CD4-positive, alpha-beta memory T cell (primary cell): ENCODE results near the gene STARD5. TPM values are rescaled to one million over a fixed set of nuclear protein-coding genes. Genes with fewer than 3 reads are reported as not detected.
A peak's percentile ranks its signal among the peaks of the same experiment; 100 is the strongest.

ENCODE experiments used
- CTCF ChIA-PET: fragments of 350-600 bp; sonication (Branson Sonifier 250); formaldehyde crosslinking; loops from one replicate; lab custom pipeline; 2021; ENCODE audit warnings: inconsistent platforms; ENCODE audit not compliant: partially characterized antibody; lab: Charles Lee
- POLR2A ChIA-PET: fragments of 350-600 bp; sonication (Branson Sonifier 250); formaldehyde crosslinking; loops from one replicate; lab custom pipeline; 2021; ENCODE audit not compliant: partially characterized antibody; lab: Charles Lee
- DNase-seq, 5 donors: peaks; one replicate each; pipeline versions ENCODE4 v3.0.0 to v3.0.0-alpha.2; 2020 to 2022; ENCODE audit warnings: mixed read lengths in 1 of 5
- H3K27ac ChIP-seq: one replicate; pipeline ENCODE4 v1.7.0; 2013; ENCODE audit warnings: low read depth, low read length
- H3K27me3 ChIP-seq: 2 replicates; pipeline ENCODE4 v1.7.0; 2013; ENCODE audit warnings: mild to moderate bottlenecking, low read length, moderate library complexity; ENCODE audit not compliant: insufficient read depth
- H3K36me3 ChIP-seq: 2 replicates; pipeline ENCODE4 v1.7.0; 2013; ENCODE audit warnings: mild to moderate bottlenecking, low read length, moderate library complexity; ENCODE audit not compliant: insufficient read depth
- H3K4me1 ChIP-seq: 2 replicates; pipeline ENCODE4 v1.7.0; 2013; ENCODE audit warnings: mild to moderate bottlenecking, low read length, moderate library complexity; ENCODE audit not compliant: insufficient read depth
- H3K4me3 ChIP-seq, 2 donors: one replicate each; pipeline ENCODE4 v1.7.0; 2013; ENCODE audit warnings: low read length in 2 of 2, mild to moderate bottlenecking in 1 of 2
- H3K9me3 ChIP-seq, 2 donors: one replicate each; pipeline ENCODE4 v1.7.0; 2013; ENCODE audit warnings: low read length in 2 of 2, control low read depth in 1 of 2; ENCODE audit not compliant: control insufficient read depth in 1 of 2
- H3K27ac Mint-ChIP-seq, 7 donors: one replicate each; pipeline ENCODE4 v1.8.0; 2020 to 2021; ENCODE audit warnings: mixed read lengths in 7 of 7, mild to moderate bottlenecking in 6 of 7, inconsistent platforms in 3 of 7, moderate library complexity in 3 of 7
- H3K27me3 Mint-ChIP-seq, 2 donors: one replicate each; pipeline ENCODE4 v1.8.0; 2020 to 2021; ENCODE audit warnings: mixed read lengths in 2 of 2
- H3K36me3 Mint-ChIP-seq, 2 donors: one replicate each; pipeline ENCODE4 v1.8.0; 2020 to 2021; ENCODE audit warnings: mixed read lengths in 2 of 2, inconsistent platforms in 1 of 2, mild to moderate bottlenecking in 1 of 2
- H3K4me1 Mint-ChIP-seq, 4 donors: one replicate each; pipeline ENCODE4 v1.8.0; 2020 to 2021; ENCODE audit warnings: mixed read lengths in 4 of 4, mild to moderate bottlenecking in 1 of 4
- H3K4me3 Mint-ChIP-seq, 8 donors: one replicate each; pipeline ENCODE4 v1.8.0; 2020 to 2021; ENCODE audit warnings: mixed read lengths in 8 of 8, mild to moderate bottlenecking in 7 of 8, moderate library complexity in 6 of 8, inconsistent platforms in 3 of 8
- H3K9me3 Mint-ChIP-seq, 8 donors: one replicate each; pipeline ENCODE4 v1.8.0; 2020 to 2021; ENCODE audit warnings: mixed read lengths in 8 of 8, mild to moderate bottlenecking in 5 of 8, inconsistent platforms in 3 of 8, moderate library complexity in 1 of 8
- intact Hi-C: fragments of 100-400 bp; cut with micrococcal nuclease; formaldehyde crosslinking; loops from one replicate; pipeline ENCODE4 v1.15.1; 2023
- polyA plus RNA-seq, 2 donors: library from polyadenylated mRNA; unstranded; fragments of 300-500 nt; fragmentation: Illumina TruSeq; gene quantifications; one replicate each; pipeline ENCODE4 v1.2.3, GENCODE V29; 2021
- total RNA-seq, 2 experiments: library from RNA; stranded (reverse); gene quantifications; one replicate each; pipeline ENCODE4 v1.2.3, GENCODE V29; 2021

STARD5 gene
- total and polyA plus RNA-seq, 4 experiments from 2014 or later, result 1.9 to 8.0 (median 4.4) TPM

DNA sequence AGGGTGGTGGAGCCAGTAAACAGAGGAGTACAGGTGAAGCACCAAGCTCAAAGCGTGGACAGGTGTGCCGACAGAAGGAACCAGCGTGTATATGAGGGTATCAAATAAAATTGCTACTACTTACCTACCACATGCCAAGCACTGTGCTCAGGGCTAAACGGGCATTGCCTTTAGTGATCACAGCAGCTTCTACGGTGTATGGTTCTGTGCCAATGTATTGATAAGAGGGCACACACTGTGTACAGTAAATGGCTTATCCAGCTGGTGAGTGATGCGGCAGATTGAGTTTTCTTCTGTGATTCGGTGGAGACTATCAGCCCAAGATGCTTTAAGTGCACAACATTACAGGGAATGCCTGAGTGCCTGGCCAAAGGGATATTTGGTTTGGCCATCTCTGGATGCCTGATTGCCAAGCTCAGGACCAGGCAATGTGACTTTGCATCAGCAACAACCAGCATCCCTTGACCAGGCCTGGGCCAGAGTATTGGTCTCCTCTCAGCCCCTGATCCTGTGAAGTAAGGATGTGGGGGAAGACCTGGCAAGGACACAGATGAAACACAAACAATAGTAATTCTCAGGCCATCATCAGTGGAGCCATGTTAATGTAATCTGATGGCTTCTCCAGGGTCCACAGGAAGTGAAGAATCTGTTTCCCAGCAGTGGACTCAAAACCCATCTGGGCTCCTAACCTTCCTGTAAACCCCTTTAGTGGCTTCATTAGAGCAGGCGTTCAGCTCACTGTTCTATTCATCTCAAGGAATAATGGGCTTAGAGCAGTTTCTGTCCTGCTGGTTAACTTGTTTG is 14.1 kb downstream of the STARD5 start:
- Mint-ChIP-seq H3K27me3 (no peaks in the 10 kb centered on the region), H3K36me3 (peaks cover 80 to 85% of the 10 kb centered on the region in 2 donors), H3K4me1 (peaks cover 39 to 90% (median 67%) of the 10 kb centered on the region in 4 donors), H3K4me3 (peak overlapping the region in 1 of 8 donors; percentile 1), H3K27ac (peak overlapping the region; percentile 20 to 97 (median 79)), H3K9me3 (peaks cover 0 to 1% (median 0%) of the 10 kb centered on the region in 8 donors)
- Histone ChIP-seq H3K27ac (no peak overlapping the region), H3K9me3 (no peaks in the 10 kb centered on the region), H3K36me3 (peaks cover 56% of the 10 kb centered on the region), H3K4me3 (no peak overlapping the region), H3K27me3 (no peaks in the 10 kb centered on the region), H3K4me1 (peaks cover 68% of the 10 kb centered on the region)
- ChIA-PET CTCF (interaction anchor here (0.8 to 5.4 kb wide), 9 partner anchors 13 to 41 kb away, joined by 3 to 35 read pairs (median 4); partner anchors contain the start of gene STARD5), POLR2A (interaction anchor here (0.6 to 20.5 kb wide), 12 partner anchors 8 to 319 kb away, joined by 3 to 702 read pairs (median 6); partner anchors contain the start of genes STARD5 and TLNRD1)
- intact Hi-C loops, result loop anchor here (2.0 kb wide), 1 partner anchor 15 kb away; the partner anchor contains the start of gene STARD5
- DNase-seq, result no peak

DNA sequence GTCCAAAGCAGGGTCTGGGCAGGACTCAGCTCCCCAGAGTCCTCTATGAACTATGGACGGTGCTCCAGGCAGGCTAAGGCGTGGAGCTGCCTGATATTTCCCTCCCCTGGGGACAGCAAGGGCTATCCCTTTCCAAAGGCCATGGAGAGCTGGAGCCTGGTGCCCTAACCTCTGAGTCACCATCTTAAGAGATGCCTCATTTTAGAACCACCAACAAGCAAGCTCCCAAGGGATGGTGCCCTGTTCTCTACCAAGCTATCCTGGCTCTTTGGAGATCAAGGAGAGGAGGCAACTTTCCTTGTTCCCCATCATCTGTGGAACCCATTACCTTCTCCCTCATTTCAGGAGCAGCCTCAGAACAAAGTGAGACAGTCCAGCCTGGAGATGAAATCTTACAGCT is 15.7 kb downstream of the STARD5 start:
- H3K27me3 ChIP-seq, result no peaks in the 10 kb centered on the region
- H3K36me3 ChIP-seq, result peaks cover 70% of the 10 kb centered on the region
- peaks cover 82% of the 10 kb centered on the region for H3K4me1 ChIP-seq
- intact Hi-C loops, result no loop called here
- DNase-seq, result no peak
- ChIA-PET CTCF (interaction anchor here (0.9 to 5.4 kb wide), 15 partner anchors 10 to 94 kb away, joined by 3 to 35 read pairs (median 5); partner anchors contain the start of gene STARD5), POLR2A (interaction anchor here (0.7 to 20.5 kb wide), 10 partner anchors 10 to 318 kb away, joined by 3 to 702 read pairs (median 24); partner anchors contain the start of genes STARD5 and TLNRD1)
- peaks cover 0 to 1% (median 0%) of the 10 kb centered on the region in 8 donors for H3K9me3 Mint-ChIP-seq
- peaks cover 51 to 96% (median 75%) of the 10 kb centered on the region in 4 donors for H3K4me1 Mint-ChIP-seq
- H3K4me3 ChIP-seq, result no peak overlapping the region
- peak overlapping the region in 6 of 7 donors; percentile 6 to 97 (median 58) for H3K27ac Mint-ChIP-seq
- H3K4me3 Mint-ChIP-seq, result no peak overlapping the region
- no peaks in the 10 kb centered on the region for H3K27me3 Mint-ChIP-seq
- no peak overlapping the region for H3K27ac ChIP-seq
- H3K9me3 ChIP-seq, result no peaks in the 10 kb centered on the region
- peaks cover 92 to 97% of the 10 kb centered on the region in 2 donors for H3K36me3 Mint-ChIP-seq

DNA sequence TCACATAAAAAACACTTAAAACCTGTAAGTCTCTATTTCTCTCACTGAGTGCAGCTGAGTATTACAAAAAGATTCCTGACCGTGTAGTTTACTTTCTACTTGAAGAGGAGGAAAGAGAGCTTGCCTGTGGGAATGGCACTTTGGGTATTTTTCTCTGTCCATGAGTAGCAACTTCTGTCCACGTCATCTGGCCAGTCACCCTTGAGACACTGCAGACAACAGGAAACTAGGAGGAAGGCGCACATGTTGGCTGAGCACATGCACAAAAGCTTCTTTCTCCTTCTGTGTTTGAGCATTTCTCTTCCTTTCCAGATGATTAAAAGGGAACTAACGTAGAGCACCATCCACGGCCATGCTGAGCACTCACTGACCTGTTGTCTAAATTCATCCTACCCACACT is 19.7 kb downstream of the STARD5 start:
- ChIA-PET CTCF (interaction anchor here (0.9 to 10.5 kb wide), 6 partner anchors 9 to 38 kb away, joined by 4 to 107 read pairs (median 4); no protein-coding TSS in a partner anchor), POLR2A (interaction anchor here (1.6 to 20.5 kb wide), 8 partner anchors 6 to 303 kb away, joined by 5 to 702 read pairs (median 35); partner anchors contain the start of genes STARD5 and TLNRD1)
- Histone ChIP-seq H3K27me3 (no peaks in the 10 kb centered on the region), H3K36me3 (peaks cover 95% of the 10 kb centered on the region), H3K4me3 (peak overlapping the region in 1 of 2 donors; percentile 1), H3K4me1 (peaks cover 74% of the 10 kb centered on the region), H3K27ac (peak overlapping the region; percentile 49), H3K9me3 (no peaks in the 10 kb centered on the region)
- H3K9me3 Mint-ChIP-seq, result no peaks in the 10 kb centered on the region
- DNase-seq, result peak in 1 of 5 donors; percentile 43
- H3K36me3 Mint-ChIP-seq, result peaks cover 97 to 98% of the 10 kb centered on the region in 2 donors
- H3K27me3 Mint-ChIP-seq, result no peaks in the 10 kb centered on the region
- intact Hi-C loops, result loop anchor here (1.0 to 2.0 kb wide), 2 partner anchors 8 to 29 kb away; no protein-coding TSS in a partner anchor
- H3K4me1 Mint-ChIP-seq, result peaks cover 48 to 90% (median 65%) of the 10 kb centered on the region in 4 donors
- peak overlapping the region; percentile 83 to 100 (median 99) for H3K4me3 Mint-ChIP-seq
- peak overlapping the region; percentile 88 to 97 (median 95) for H3K27ac Mint-ChIP-seq

DNA sequence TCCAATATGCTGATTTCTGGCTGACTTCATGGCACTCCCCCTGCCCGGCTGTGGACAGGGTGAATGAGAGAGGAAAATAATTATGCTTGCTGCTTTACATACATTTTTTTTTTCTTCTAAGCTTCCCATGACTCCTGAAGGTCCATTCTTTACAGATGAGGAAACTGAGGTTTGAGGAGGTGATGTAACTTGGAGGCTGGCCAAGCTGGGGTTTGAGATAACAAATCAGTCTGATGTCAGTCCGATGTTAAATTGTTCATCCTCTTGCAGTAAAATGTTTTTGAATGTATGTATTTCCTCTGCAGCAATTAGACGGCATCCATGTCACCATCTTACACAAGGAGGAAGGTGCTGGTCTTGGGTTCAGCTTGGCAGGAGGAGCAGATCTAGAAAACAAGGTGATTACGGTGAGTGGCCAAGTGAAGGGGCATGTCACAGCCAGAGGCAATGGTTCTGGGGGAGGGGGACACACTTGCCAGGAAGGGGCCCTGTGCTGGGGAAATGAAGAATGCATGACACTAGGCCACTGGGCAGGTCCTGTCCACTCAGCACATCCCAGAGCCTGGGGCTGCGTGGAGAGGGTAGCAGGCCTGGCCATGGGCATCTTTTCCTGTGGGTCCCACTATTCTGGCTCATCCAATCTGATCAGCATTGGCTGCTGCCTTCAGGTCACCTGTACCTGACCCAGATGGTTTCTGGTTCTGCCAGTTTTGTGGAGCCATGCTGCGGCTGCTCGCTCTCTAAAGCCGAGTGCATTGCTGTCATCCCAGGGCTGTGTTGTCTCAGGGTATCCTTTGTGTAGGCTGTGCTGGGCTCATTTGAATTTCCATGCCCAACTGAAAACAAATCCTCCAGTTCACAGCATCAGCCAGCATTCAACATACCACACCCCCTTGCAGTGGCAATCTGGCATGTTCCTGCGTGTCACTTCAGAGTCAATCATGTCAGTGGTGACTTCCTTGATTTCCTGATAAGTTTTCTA is 20.4 kb downstream of the STARD5 start:
- Histone ChIP-seq H3K4me3 (peak overlapping the region; percentile 77 to 87), H3K9me3 (no peaks in the 10 kb centered on the region), H3K36me3 (peaks cover 89% of the 10 kb centered on the region), H3K27ac (peak overlapping the region; percentile 49), H3K27me3 (no peaks in the 10 kb centered on the region), H3K4me1 (peaks cover 71% of the 10 kb centered on the region)
- Mint-ChIP-seq H3K27ac (peak overlapping the region; percentile 88 to 98 (median 96)), H3K27me3 (no peaks in the 10 kb centered on the region), H3K4me1 (peaks cover 47 to 90% (median 61%) of the 10 kb centered on the region in 4 donors), H3K9me3 (no peaks in the 10 kb centered on the region), H3K36me3 (peaks cover 97 to 98% of the 10 kb centered on the region in 2 donors), H3K4me3 (peak overlapping the region; percentile 98 to 100 (median 100))
- intact Hi-C loops, result loop anchor here (1.0 to 2.0 kb wide), 2 partner anchors 7 to 29 kb away; no protein-coding TSS in a partner anchor
- CTCF ChIA-PET, result interaction anchor here (0.7 to 10.5 kb wide), 8 partner anchors 9 to 37 kb away, joined by 3 to 107 read pairs (median 4); no protein-coding TSS in a partner anchor
- POLR2A ChIA-PET, result interaction anchor here (0.7 to 20.5 kb wide), 12 partner anchors 6 to 302 kb away, joined by 3 to 702 read pairs (median 12); partner anchors contain the start of genes STARD5 and TLNRD1
- peak in 4 of 5 donors; percentile 50 to 69 (median 54) for DNase-seq

DNA sequence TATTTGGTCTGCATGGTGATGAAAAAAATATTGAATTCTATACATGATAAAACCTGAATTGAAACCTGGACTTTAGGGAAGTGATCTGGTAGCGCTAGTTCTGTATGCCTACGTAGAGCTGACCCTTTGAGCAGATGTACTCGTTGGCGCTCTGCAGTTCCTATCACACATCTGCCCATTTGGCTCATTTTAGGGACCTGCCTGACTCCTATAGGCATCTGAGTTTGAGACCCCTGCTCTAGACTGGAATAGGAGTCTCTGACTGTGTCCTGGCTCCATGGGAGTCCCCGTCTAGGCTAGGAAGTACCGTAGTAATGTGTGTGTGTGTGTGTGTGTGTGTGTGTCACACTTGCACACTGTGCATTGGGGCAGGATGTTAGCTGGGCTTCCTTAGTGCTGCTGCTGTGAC is 21.2 kb downstream of the STARD5 start:
- peaks cover 98% of the 10 kb centered on the region in 2 donors for H3K36me3 Mint-ChIP-seq
- POLR2A ChIA-PET, result interaction anchor here (0.7 to 20.5 kb wide), 12 partner anchors 5 to 311 kb away, joined by 3 to 702 read pairs (median 6); partner anchors contain the start of gene STARD5
- Histone ChIP-seq H3K4me3 (peak overlapping the region; percentile 77 to 87), H3K36me3 (peaks cover 87% of the 10 kb centered on the region), H3K27me3 (no peaks in the 10 kb centered on the region), H3K27ac (peak overlapping the region; percentile 49), H3K4me1 (peaks cover 71% of the 10 kb centered on the region), H3K9me3 (no peaks in the 10 kb centered on the region)
- peak overlapping the region; percentile 88 to 98 (median 96) for H3K27ac Mint-ChIP-seq
- H3K27me3 Mint-ChIP-seq, result no peaks in the 10 kb centered on the region
- intact Hi-C loops, result no loop called here
- H3K9me3 Mint-ChIP-seq, result no peaks in the 10 kb centered on the region
- H3K4me3 Mint-ChIP-seq, result peak overlapping the region; percentile 98 to 100 (median 100)
- CTCF ChIA-PET, result interaction anchor here (0.7 to 10.5 kb wide), 8 partner anchors 10 to 36 kb away, joined by 3 to 107 read pairs (median 6); no protein-coding TSS in a partner anchor
- peak in 1 of 5 donors; percentile 38 for DNase-seq
- H3K4me1 Mint-ChIP-seq, result peaks cover 47 to 85% (median 58%) of the 10 kb centered on the region in 4 donors
